ENCODE results near the gene PLEKHM1.

- TF ChIP-seq CTCF (IDR thresholded peaks at IDR 0.05) (no peak), POLR2A (IDR thresholded peaks at IDR 0.05) (no peak)
Observed at GRCh38 chr17:45391291-45391690, 99.2 kb downstream of the PLEKHM1 start.

Data from heart left ventricle (tissue), 13 donors.